Measurements from ENCODE around the gene TMC3.

TMC3 gene

GRCh38 chr15:81282606-81282895 is 91.5 kb downstream of the TMC3 start:
- no peak overlapping the region for H3K4me3 ChIP-seq (ENCODE audit: low read depth, low read length)
- H3K27me3 ChIP-seq (ENCODE audit: insufficient read depth, low read depth, severe bottlenecking) = no peaks in the 10 kb centered on the region
- no peak for TF ChIP-seq CTCF (IDR thresholded peaks at IDR 0.05; ENCODE audit: low read depth, low read length)
- no peaks in the 10 kb centered on the region for H3K9me3 ChIP-seq (ENCODE audit: severe bottlenecking)
- DNase-seq = no peak
- no peak overlapping the region for H3K27ac ChIP-seq
- H3K36me3 ChIP-seq = no peaks in the 10 kb centered on the region

- Histone ChIP-seq H3K9me3 (ENCODE audit: severe bottlenecking) (peaks cover 5% of the 10 kb centered on the region), H3K4me3 (ENCODE audit: low read depth, low read length) (no peak overlapping the region), H3K36me3 (no peaks in the 10 kb centered on the region), H3K27me3 (ENCODE audit: insufficient read depth, low read depth, severe bottlenecking) (no peaks in the 10 kb centered on the region), H3K27ac (no peak overlapping the region)
- no peak for TF ChIP-seq CTCF (IDR thresholded peaks at IDR 0.05; ENCODE audit: low read depth, low read length)
- no peak for DNase-seq
These were observed 92.0 kb downstream of the TMC3 start for GRCh38 chr15:81281766-81282605.

GRCh38 chr15:81281456-81281735 is 92.6 kb downstream of the TMC3 start:
- no peak for TF ChIP-seq CTCF (IDR thresholded peaks at IDR 0.05; ENCODE audit: low read depth, low read length)
- DNase-seq = no peak
- Histone ChIP-seq H3K4me3 (ENCODE audit: low read depth, low read length) (no peak overlapping the region), H3K36me3 (no peaks in the 10 kb centered on the region), H3K9me3 (ENCODE audit: severe bottlenecking) (peaks cover 6% of the 10 kb centered on the region), H3K27ac (no peak overlapping the region), H3K27me3 (ENCODE audit: insufficient read depth, low read depth, severe bottlenecking) (no peaks in the 10 kb centered on the region)

Measured in WERI-Rb-1 (cell line).